GM10266 (cell line): Measurements from ENCODE around the gene ORC4.

Experiments
- DNase-seq: peaks from one replicate; pipeline ENCODE4 v3.0.0; 2012; ENCODE audit errors: extremely low spot score
- TF ChIP-seq, protein P1 (sequence below): IDR thresholded peaks from 2 replicates; pipeline ENCODE4 v1.5.1; 2012; ENCODE audit warnings: mild to moderate bottlenecking, low read depth; ENCODE audit not compliant: control insufficient read depth, insufficient read depth; ENCODE audit errors: missing control alignments

The ORC4 gene

DNA sequence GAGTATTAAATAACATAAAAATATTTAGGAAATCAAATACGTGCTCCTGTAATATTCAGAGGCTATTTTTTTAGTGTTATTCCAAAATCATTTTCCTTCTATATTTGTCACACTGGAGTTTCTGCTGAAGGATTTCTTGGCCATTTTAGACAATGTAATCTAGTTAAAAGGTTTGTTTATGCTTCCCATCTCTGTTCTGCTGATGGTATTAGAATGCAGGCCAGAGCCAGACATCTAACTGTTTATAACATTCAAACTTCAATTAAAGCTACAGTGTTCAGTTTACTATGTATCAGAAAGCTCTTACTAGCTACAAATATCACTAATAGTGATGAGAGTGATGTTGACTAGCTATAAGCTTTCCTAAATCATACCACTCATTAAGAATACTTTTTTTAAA is 8.2 kb upstream of the ORC4 start:
- DNase-seq = no peak
- TF ChIP-seq, protein P1, sequence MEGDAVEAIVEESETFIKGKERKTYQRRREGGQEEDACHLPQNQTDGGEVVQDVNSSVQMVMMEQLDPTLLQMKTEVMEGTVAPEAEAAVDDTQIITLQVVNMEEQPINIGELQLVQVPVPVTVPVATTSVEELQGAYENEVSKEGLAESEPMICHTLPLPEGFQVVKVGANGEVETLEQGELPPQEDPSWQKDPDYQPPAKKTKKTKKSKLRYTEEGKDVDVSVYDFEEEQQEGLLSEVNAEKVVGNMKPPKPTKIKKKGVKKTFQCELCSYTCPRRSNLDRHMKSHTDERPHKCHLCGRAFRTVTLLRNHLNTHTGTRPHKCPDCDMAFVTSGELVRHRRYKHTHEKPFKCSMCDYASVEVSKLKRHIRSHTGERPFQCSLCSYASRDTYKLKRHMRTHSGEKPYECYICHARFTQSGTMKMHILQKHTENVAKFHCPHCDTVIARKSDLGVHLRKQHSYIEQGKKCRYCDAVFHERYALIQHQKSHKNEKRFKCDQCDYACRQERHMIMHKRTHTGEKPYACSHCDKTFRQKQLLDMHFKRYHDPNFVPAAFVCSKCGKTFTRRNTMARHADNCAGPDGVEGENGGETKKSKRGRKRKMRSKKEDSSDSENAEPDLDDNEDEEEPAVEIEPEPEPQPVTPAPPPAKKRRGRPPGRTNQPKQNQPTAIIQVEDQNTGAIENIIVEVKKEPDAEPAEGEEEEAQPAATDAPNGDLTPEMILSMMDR = no peak

DNA sequence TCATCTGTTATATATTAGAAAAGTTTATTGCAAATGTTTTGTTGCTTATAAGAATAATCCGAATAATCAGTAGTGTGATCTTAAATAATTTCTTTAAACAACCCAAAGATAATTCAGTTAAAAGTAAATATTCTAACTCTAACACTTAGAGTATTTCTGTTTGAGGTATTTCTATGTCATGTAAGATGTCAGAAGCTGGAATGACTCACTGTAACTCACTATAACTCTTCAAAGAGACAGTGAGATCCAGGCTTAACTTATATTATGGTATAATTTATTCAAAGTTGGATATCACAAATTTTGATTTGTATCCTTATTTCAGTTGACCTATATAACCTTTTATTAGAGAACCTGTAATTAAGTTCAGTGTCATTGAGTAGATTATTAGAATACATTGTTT is 7.3 kb upstream of the ORC4 start:
- TF ChIP-seq, protein P1 = no peak
- DNase-seq = no peak

DNA sequence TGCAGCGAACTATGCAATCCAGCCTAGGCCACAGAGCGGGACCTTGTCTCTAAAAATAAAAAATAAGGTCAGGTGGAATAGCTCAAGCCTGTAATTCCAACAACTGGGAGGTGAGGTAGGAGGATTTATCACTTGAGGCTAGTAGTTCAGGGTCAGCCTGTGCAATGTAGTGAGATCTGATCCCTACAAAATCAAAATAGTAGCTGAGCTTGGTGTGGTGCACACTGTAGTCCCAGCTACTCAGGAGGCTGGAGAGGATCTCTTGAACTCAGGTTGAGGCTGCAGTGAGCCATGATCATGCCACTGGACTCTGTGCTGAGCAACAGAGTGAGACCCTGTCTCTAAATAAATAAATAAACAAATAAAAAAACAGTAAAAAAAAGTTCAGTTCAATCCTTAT is 6.0 kb upstream of the ORC4 start:
- TF ChIP-seq, protein P1 = no peak
- DNase-seq = no peak

DNA sequence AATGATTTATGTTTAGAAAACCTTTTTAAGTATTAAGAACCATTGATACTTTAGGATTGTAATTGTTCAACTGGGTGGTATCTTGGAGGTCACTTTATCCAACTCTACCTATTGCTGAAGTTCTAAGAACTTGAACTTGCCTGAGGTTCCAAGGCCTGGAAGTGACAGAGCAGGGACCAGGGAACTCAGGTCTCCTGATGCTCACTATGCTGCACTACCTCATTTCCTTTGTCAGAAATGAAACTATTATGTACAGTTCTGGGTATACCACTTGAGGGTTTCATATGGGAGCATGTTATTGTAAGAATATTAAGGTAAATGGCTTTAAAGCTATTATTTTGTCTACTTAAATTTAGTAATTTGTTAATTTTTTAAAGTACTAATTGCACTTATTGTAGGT is 3.3 kb upstream of the ORC4 start:
- TF ChIP-seq, protein P1 = no peak
- no peak for DNase-seq

DNA sequence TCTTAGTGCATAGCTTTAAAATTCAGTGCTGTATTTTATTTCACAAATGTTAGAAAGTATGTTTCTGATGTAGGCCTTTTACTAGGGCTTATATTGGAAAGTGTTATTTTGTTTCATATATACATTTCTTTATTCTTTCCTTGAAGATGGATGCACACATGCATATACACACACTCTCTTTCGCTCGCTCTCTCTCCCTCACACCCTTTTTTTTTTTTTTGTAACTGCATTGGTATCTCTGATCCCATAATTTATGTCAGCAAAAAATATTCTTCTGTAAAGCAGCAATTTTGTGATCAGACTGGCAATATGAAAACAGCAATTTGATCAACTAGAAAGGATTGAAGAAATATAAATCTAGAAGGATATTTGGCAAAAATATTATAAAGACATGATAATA is 2.3 kb upstream of the ORC4 start:
- TF ChIP-seq, protein P1 = no peak

DNA sequence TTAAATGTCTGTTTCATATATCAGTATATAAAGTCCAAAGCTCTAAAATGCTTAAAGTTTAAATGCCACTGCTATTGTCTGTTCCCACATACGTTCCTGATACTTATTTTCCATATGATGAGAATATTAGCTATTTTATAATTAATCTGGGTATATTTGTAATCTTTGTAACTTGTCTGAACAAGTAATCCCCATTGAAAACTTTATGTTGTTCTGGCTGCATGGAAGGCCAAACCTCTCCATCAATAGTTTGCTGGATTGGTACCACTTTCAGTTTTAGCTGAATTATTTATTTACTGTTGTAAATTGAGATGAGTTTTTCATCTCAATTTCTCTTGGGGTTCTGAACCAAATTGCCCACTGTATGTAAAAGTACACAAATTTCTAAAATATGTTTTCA is 1.8 kb upstream of the ORC4 start:
- no peak for DNase-seq
- TF ChIP-seq, protein P1 = no peak

More for the DNA sequence above, 2.3 kb upstream of the ORC4 start:
- no peak for DNase-seq

DNA sequence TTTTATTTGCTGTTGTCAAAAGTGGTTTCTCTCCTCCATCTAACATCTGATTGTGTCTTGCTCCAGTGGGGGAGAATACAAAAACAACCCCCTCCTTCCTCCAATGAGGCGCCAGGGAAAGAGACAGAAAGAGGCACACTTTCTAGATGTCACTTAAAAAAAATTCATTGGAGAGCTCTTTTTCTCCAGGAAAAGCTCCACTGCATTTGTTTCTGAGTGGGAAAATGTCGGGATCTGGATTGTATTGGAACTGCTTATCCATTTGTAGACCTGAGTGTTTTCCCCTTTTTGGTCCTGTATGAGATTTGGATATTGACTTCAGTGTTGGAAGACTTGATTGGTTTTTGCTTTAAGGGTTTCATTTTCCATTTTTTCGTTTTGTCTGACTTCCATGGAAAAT is 1.3 kb upstream of the ORC4 start:
- TF ChIP-seq, protein P1 = no peak
- no peak for DNase-seq
